Ovary (tissue), 9 donors: ENCODE measurements around the gene SLC18A3. TPM values are rescaled to one million over a fixed set of nuclear protein-coding genes. Genes with fewer than 3 reads are reported as not detected.
A peak's percentile ranks its signal among the peaks of the same experiment; 100 is the strongest.

ENCODE experiments used
- DNase-seq, 5 donors: peaks; one replicate each; pipeline ENCODE4 v3.0.0-alpha.2; 2019 to 2020
- H3K27ac ChIP-seq, 2 donors: fragments of 200-600 bp; one replicate each; pipeline versions ENCODE4 v1.5.1 to v1.8.0; 2019 to 2022
- H3K27me3 ChIP-seq: fragments of 200-600 bp; one replicate; pipeline ENCODE4 v1.8.0; 2022
- H3K36me3 ChIP-seq: fragments of 200-600 bp; sonication (generic); one replicate; pipeline ENCODE4 v1.5.1; 2019
- H3K4me1 ChIP-seq: one replicate; pipeline ENCODE4 v1.8.1; 2013; ENCODE audit warnings: mild to moderate bottlenecking, moderate library complexity; ENCODE audit not compliant: insufficient read depth
- H3K4me3 ChIP-seq: fragments of 200-600 bp; sonication (generic); one replicate; pipeline ENCODE4 v1.5.1; 2017
- H3K9me3 ChIP-seq, 2 donors: fragments of 200-600 bp in 1 of 2; sonication (generic) in 1 of 2; one replicate each; pipeline versions ENCODE4 v1.5.1 to v1.8.1; 2013 to 2019; ENCODE audit warnings: mild to moderate bottlenecking in 1 of 2, moderate library complexity in 1 of 2
- CTCF ChIP-seq, 3 donors: fragments of 450-650 bp in 2 of 3; fragments of 200-600 bp in 1 of 3; IDR thresholded peaks; one replicate each; pipeline versions ENCODE4 v1.5.1 to v1.8.0; 2016 to 2022; ENCODE audit warnings: antibody characterized with exemption in 3 of 3, mild to moderate bottlenecking in 1 of 3
- EP300 ChIP-seq: sonication (generic); formaldehyde crosslinking; IDR thresholded peaks from one replicate; pipeline ENCODE4 v1.6.1; 2017; ENCODE audit warnings: antibody characterized with exemption
- POLR2A ChIP-seq: fragments of 450-650 bp; IDR thresholded peaks from one replicate; pipeline ENCODE4 v1.6.1; 2017; ENCODE audit warnings: antibody characterized with exemption, mild to moderate bottlenecking, moderate library complexity
- WGBS, 3 donors: extraction: QIAGEN DNeasy Blood & Tissue Kit in 1 of 3; methylation state at CpG; one replicate each; pipeline versions ENCODE4 v1.1.5 to v1.1.7; 2013 to 2017; 5-methylcytosine and 5-hydroxymethylcytosine counted together
- intact Hi-C, 4 donors: fragments of 100-400 bp; cut with DNase I; formaldehyde crosslinking; loops; one replicate each; pipeline versions ENCODE4 v1.11.0 to v1.15.1; 2022 to 2023
- polyA plus RNA-seq, 2 donors: library from polyadenylated mRNA; stranded (reverse); fragments of 200-250 nt in 1 of 2; fragments of 350-450 nt in 1 of 2; fragmentation: Illumina TruSeq in 1 of 2; extraction: RNeasy Lipid Tissue Mini Kit (QIAGEN cat#74804) in 1 of 2; gene quantifications; one replicate each; pipeline ENCODE4 v1.2.3, GENCODE V29; 2013 to 2014
- total RNA-seq, 7 donors: library from RNA; depleted of rRNA in 2 of 7; stranded (reverse); fragments of >200 nt in 2 of 7; fragmentation: NEBNext Ultra II Directional in 3 of 7; extraction: Animal tissue kit (Norgen Biotek cat#: 25700) in 3 of 7; gene quantifications; one replicate each; pipeline versions ENCODE4 v1.1.0 to v1.2.4, GENCODE V29; 2016 to 2023
- donor health status: DM: no; HTN: no; CAD: no; lungs with moderate emphysema.
- donor health status: DM: no; HTN: no; CAD: no.
- donor health status: Bipolar disorder and iron deficiency.
- donor health status: DM: yes; HTN: yes; CAD: no.
- donor health status: DM: no; HTN: no; CAD: no.
- donor health status: DM: yes; HTN: yes; CAD: no.

Gene SLC18A3
- total and polyA plus RNA-seq, 9 donors, result not detected

- TF ChIP-seq EP300, result no peak
- no peak for TF ChIP-seq POLR2A
- no peak for TF ChIP-seq CTCF (IDR thresholded peaks at IDR 0.05)
- no peaks in the 10 kb centered on the region for H3K36me3 ChIP-seq
- no peaks in the 10 kb centered on the region for H3K27me3 ChIP-seq
- DNase-seq, result no peak
- H3K4me3 ChIP-seq, result no peak overlapping the region
- no peaks in the 10 kb centered on the region for H3K9me3 ChIP-seq
- WGBS, 3 donors, result 73 to 88% (median 74%) methylated on average over 5 of the region's 5 CpGs
- H3K27ac ChIP-seq, result no peak overlapping the region
- no peaks in the 10 kb centered on the region for H3K4me1 ChIP-seq
- intact Hi-C loops, result no loop called here
Observed at GRCh38 chr10:49643241-49644034, 33.3 kb downstream of the SLC18A3 start.

- WGBS, 3 donors, result 70 to 71% (median 71%) methylated on average over 7 of the region's 7 CpGs
- TF ChIP-seq CTCF (IDR thresholded peaks at IDR 0.05) (no peak), POLR2A (no peak), EP300 (no peak)
- Histone ChIP-seq H3K4me1 (no peaks in the 10 kb centered on the region), H3K27ac (no peak overlapping the region), H3K4me3 (no peak overlapping the region), H3K36me3 (no peaks in the 10 kb centered on the region), H3K27me3 (no peaks in the 10 kb centered on the region), H3K9me3 (no peaks in the 10 kb centered on the region)
- no peak for DNase-seq
- intact Hi-C loops, result no loop called here
Observed at GRCh38 chr10:49644035-49644646, 34.0 kb downstream of the SLC18A3 start.

- no peak overlapping the region for H3K4me3 ChIP-seq
- 65 to 67% (median 67%) methylated on average over 8 of the region's 8 CpGs for WGBS, 3 donors
- intact Hi-C loops, result no loop called here
- H3K9me3 ChIP-seq, result no peaks in the 10 kb centered on the region
- no peaks in the 10 kb centered on the region for H3K4me1 ChIP-seq
- H3K27me3 ChIP-seq, result no peaks in the 10 kb centered on the region
- no peaks in the 10 kb centered on the region for H3K36me3 ChIP-seq
- no peak overlapping the region for H3K27ac ChIP-seq
- TF ChIP-seq CTCF (IDR thresholded peaks at IDR 0.05) (no peak), POLR2A (no peak), EP300 (no peak)
- DNase-seq, result no peak
Observed at GRCh38 chr10:49645417-49645816, 35.3 kb downstream of the SLC18A3 start.

GRCh38 chr10:49645871-49646870 lies 36.1 kb downstream of the SLC18A3 start:
- DNase-seq, result peak in 1 of 5 donors; percentile 5
- H3K27me3 ChIP-seq, result no peaks in the 10 kb centered on the region
- H3K4me1 ChIP-seq, result no peaks in the 10 kb centered on the region
- H3K4me3 ChIP-seq, result no peak overlapping the region
- 82 to 88% (median 87%) methylated on average over 22 of the region's 22 CpGs for WGBS, 3 donors
- no peaks in the 10 kb centered on the region for H3K36me3 ChIP-seq
- no peaks in the 10 kb centered on the region for H3K9me3 ChIP-seq
- intact Hi-C loops, result no loop called here
- no peak overlapping the region for H3K27ac ChIP-seq
- TF ChIP-seq POLR2A (no peak), CTCF (IDR thresholded peaks at IDR 0.05) (no peak), EP300 (no peak)
